SK-N-MC (cell line): ENCODE results near the gene NRROS.

Experiments used
- EZH2 ChIP-seq: fragments of 200-600 bp; sonication (generic); IDR thresholded peaks from one replicate; pipeline ENCODE4 v1.6.1; 2017; ENCODE audit warnings: antibody characterized with exemption
- POLR2AphosphoS5 ChIP-seq: IDR thresholded peaks from 2 replicates; pipeline ENCODE4 v1.6.1; 2012; ENCODE audit warnings: mild to moderate bottlenecking, low read depth, low read length, borderline replicate concordance

GRCh38 chr3:196636369-196637349 lies 2.8 kb upstream of the NRROS start:
- TF ChIP-seq POLR2AphosphoS5 (no peak), EZH2 (no peak)
